B cell (primary cell): ENCODE results near the gene XRRA1.

Source experiments
- EZH2 ChIP-seq: IDR thresholded peaks from 2 replicates; pipeline ENCODE4 v1.6.1; 2012; ENCODE audit warnings: borderline replicate concordance, low read depth, mild to moderate bottlenecking, moderate library complexity, low read length; ENCODE audit not compliant: insufficient read depth, poor library complexity, severe bottlenecking
- TF ChIP-seq, protein P1 (sequence below): fragments of 200-600 bp; IDR thresholded peaks from one replicate; pipeline ENCODE4 v1.8.0; 2022; ENCODE audit warnings: antibody characterized with exemption, mild to moderate bottlenecking

GRCh38 chr11:74992852-74993251 lies 44.0 kb upstream of the XRRA1 start:
- TF ChIP-seq, protein P1, sequence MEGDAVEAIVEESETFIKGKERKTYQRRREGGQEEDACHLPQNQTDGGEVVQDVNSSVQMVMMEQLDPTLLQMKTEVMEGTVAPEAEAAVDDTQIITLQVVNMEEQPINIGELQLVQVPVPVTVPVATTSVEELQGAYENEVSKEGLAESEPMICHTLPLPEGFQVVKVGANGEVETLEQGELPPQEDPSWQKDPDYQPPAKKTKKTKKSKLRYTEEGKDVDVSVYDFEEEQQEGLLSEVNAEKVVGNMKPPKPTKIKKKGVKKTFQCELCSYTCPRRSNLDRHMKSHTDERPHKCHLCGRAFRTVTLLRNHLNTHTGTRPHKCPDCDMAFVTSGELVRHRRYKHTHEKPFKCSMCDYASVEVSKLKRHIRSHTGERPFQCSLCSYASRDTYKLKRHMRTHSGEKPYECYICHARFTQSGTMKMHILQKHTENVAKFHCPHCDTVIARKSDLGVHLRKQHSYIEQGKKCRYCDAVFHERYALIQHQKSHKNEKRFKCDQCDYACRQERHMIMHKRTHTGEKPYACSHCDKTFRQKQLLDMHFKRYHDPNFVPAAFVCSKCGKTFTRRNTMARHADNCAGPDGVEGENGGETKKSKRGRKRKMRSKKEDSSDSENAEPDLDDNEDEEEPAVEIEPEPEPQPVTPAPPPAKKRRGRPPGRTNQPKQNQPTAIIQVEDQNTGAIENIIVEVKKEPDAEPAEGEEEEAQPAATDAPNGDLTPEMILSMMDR: no peak
- TF ChIP-seq EZH2: no peak
